ENCODE results near the gene BLOC1S1. TPM values are rescaled to one million over a fixed set of nuclear protein-coding genes. Genes with fewer than 3 reads are reported as not detected.

The BLOC1S1 gene
- total and polyA plus RNA-seq, 9 of the 15 experiments (the other 6 are each of a cell fraction or from before 2014, with no cell fraction given): 75.2 to 161 (median 98.8) TPM

GRCh38 chr12:55728939-55729818 lies 13.3 kb downstream of the BLOC1S1 start, which contains the start of gene CD63 (continued):
- TF ChIP-seq ZNF584 (CRISPR knock-in tag; IDR thresholded peaks at IDR 0.05; ENCODE audit: low read depth) (peak; percentile 73; the same call in 1 of the 2 replicates), MEF2D (tag; conservative IDR thresholded peaks at IDR 0.05; ENCODE audit: low read depth) (no peak), PHF20 (IDR thresholded peaks at IDR 0.05; ENCODE audit: partially characterized antibody) (peak; percentile 42), THAP12 (CRISPR knock-in tag; IDR thresholded peaks at IDR 0.05) (0 out of 2 replicates have a peak, but pooled peaks have one; percentile 9), SP1 (CRISPR knock-in tag; IDR thresholded peaks at IDR 0.05) (no peak), TARDBP (IDR thresholded peaks at IDR 0.05) (peak; percentile 67; the same call in 1 of the 2 replicates), LARP7 (IDR thresholded peaks at IDR 0.05) (0 out of 2 replicates have a peak, but pooled peaks have one; percentile 33), U2AF2 (optimal IDR thresholded peaks at IDR 0.05; ENCODE audit: low read depth, low read length) (no peak), NCOA1 (IDR thresholded peaks at IDR 0.05; ENCODE audit: low read depth) (no peak; the same call in 1 of the 2 replicates), ZFP36 (IDR thresholded peaks at IDR 0.05; ENCODE audit: low read depth, low read length, partially characterized antibody) (no peak), POLR2A (conservative IDR thresholded peaks at IDR 0.05) (peak; percentile 74), ZNF778 (CRISPR knock-in tag; IDR thresholded peaks at IDR 0.05) (no peak), HMGXB4 (CRISPR knock-in tag; IDR thresholded peaks at IDR 0.05) (no peak), ZBED1 (IDR thresholded peaks at IDR 0.05) (no peak), ZNF407 (IDR thresholded peaks at IDR 0.05; ENCODE audit: low read depth) (0 out of 2 replicates have a peak, but pooled peaks have one; percentile 29), SUPT5H (IDR thresholded peaks at IDR 0.05) (peak; percentile 67; the same call in 1 of the 2 replicates)
